Epidermal melanocyte (primary cell): ENCODE results near the gene PLA2G3.
"Not testable (repeated sequence)": the region's sequence is repeated elsewhere in the genome, so short reads cannot be mapped to it uniquely, and the experiment has no call there.

Experiments used
- DNase-seq: peaks from one replicate; pipeline ENCODE4 v3.0.0; 2011; ENCODE audit warnings: low spot score; ENCODE audit not compliant: insufficient read length

Gene PLA2G3

DNA sequence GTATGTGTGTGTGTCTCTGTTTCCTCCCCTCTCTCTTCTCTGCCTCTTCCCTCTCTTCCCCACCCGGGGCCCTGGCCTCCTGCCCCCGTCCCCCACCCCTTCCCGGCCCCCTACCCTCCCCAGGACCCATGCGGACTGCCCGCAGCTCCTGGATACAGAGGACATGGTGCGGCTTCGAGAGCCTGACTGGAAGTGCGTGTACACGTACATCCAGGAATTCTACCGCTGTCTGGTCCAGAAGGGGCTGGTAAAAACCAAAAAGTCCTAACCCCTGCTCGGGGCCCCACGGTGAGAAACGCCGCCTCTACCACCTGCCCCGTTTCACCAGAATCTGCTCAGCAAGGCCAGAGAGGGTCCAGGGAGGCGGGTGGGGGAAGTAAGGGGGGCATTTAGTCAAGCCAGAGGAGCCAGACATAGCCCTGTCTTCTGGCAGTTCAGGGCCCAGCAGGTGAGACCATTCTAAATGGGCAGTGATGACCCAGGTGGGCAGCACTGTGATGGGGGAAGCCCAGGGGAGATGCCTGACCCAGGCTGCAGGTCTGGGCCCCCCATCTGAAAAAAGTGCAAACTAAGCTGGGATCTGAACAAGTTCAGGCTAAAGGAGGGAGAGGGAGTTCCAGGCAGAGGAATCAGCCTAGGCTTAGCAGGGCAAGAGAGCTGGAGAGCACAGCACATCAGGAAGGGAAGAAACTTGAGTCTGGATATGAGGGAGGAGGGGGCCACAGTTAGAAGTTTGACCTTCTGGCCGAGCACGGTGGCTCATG lies 39.4 kb downstream of the PLA2G3 start:
- no peak for DNase-seq

DNA sequence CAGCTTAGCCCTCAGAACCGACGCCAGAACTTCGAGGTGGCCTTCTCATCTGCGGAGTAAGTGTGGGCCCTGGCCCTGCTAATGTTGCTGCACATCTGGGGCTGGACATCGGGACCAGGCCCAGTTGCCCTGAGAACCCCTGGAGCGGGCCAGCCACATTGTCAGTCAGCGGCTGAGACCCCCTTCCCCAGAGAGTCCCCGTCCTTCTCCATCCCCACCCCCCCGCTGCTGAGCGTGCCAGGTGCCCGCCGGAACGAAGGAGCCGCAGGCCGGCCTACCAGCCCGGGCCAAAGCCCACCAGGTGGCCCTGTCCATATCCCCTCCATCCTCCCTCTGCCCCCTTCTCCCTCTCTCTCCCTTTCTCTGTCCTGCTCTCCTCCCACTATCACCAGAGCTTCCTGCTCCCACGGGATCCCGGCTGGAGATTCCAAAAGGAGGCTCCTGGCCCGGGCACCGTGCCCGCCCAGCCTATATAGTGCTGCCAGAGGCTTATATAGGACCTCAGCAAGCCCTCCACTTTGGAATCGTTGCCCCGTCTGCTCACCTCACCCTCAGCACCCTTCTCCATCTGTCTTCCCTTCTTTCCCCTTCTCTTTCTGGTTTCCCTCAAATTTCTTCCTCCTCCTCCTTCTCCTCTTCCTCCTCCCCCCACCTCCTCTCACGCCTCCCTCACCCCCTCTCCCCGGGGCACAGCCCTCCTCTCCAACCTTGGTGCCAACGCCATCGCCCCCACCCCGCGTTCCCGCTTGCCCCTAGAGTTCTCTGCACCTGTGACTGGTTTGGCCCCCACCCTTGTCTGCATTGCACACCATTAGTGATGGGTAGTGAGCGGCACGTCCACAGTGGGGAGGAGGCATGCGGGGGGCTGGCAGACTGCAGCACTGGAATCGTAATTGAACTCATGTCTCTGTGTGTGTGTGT lies 40.2 kb downstream of the PLA2G3 start:
- peak; percentile 4 for DNase-seq

DNA sequence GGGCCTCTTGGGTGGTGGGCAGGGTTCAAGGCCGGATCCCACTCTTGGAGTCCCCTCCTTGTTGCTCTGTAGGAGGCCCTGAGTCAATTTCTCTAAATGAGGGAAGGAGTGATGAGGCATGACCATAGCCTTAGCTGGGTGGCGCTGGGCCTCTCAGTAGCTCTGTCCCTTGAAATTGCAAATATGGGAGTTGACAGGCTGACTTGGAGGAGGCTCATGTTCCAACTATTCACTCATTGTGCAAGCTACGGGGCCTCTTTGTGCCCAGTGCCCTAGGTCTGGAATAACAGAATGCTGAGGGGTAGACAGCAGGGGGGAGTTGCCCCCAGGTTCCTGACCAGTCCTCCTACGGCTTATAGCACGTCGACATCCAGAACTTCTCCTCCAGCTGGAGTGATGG lies 40.9 kb downstream of the PLA2G3 start:
- peak; percentile 14 for DNase-seq

DNA sequence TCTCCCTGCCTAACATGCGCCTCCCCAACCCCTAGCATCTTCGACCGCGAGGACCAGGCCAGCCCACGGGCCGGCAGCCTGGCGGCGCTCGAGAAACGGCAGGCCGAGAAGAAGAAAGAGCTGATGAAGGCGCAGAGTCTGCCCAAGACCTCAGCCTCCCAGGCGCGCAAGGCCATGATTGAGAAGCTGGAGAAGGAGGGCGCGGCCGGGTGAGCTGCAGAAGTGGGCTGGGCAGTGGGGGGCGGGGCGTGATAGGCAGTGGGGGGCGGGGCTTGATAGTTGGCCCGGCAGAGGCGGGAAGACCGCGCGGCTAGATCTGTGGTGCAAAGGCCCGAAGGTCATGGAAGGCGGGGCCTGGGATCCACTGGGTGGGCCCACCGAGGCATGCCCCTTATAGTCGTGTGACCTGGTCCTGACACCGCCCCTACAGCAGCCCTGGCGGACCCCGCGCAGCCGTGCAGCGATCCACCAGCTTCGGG lies 41.6 kb downstream of the PLA2G3 start:
- peak; percentile 11 for DNase-seq

DNA sequence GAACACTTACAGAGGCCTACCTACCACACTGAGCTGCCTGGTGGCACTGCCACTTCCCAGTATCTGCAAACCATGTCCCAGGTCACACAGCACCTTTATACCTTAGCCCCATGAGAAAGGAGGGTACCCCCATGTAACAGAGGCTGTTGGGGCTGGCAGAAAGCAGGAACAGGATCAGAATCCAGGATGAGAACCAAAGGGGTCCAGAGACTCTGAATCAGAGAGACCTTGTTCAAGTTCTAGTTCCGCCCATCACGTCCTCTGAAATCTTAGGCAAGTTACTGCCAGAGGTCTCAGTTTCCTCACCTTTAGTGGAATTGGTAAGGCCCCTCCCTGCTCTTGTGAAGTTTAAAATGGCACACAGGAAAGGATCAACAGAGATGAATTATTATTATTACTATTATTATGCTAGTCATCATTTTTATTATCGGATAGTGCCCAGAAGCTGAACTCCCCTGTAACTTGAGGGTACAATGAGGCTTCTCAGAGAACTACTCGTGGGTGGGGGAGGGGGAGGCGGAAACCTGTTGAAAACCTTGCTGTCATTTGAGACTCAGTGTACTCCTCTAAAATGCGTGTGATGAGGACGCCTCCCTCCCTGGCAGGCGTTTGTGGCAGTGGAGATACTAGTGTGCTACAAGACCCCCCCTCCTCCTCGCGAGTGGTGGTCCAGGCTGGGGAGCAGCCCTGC lies 42.2 kb downstream of the PLA2G3 start:
- DNase-seq = peak; percentile 13

DNA sequence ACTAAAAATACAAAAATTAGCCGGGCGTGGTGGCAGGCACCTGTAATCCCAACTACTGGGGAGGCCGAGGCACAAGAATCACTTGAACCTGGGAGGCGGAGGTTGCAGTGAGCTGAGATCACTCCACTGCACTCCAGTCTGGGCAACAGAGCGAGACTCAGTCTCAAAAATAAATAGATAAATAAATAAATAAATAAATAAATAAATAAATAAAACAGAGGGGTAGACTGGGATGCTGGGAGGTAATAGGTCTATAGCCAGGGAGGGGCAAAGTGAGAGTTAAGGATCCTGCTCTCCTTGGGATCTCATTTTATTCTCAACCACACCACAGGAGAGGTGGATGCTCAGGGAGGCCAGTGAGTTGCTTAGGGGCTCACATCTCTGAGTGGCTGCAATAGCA lies 42.8 kb downstream of the PLA2G3 start:
- DNase-seq = not testable (repeated sequence)

DNA sequence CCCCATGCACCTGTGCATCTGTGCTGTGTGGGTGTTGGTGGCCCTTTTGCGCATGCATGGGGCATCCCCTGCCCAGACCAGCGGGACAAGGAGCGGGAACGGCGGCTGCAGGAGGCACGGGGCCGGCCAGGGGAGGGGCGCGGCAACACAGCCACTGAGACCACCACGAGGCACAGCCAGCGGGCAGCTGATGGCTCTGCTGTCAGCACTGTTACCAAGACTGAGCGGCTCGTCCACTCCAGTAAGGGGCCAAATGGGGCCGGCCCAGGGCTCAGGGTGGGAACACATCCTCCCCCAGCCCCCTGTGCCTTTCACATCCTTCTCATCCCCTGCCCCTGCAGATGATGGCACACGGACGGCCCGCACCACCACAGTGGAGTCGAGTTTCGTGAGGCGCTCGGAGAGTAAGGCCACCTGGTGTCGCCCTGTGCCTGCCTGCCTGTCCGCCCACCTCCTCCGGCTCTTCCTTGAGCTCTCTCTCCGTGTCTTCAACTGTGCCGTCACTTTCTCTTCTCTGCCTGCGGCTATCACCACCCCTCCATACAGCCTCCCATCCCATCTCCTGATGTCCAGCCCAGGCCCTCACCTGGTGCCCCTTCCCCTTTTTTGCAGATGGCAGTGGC lies 43.5 kb downstream of the PLA2G3 start:
- DNase-seq = no peak

DNA sequence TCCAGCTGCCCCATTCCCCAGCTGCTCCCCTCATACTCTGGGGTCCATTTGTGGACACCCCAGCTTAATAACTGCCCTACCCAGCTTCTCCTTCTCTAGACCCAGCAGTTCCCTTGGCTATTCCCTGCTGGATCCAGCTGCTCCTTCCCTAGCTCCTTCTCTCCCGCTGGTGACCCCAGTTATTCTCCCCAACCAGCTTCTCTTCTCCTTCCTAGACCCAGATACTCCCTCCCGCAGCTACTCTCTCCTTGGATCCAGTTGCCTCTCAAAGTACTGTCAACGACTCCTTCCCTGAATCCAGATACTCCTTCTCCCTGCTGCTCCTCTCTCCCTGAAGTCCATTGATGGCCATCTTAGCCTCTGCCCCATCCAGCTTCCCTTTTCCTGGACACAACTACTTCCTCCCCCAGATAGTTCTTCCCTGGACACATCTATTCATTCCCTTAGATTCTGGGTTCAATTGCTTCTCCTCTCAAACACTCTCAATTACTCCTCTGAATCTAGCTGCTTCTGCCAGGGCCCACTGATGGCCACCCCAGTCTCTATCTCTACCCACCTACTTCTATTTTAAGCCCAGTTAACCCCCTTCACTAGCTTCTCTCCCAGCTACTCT lies 44.6 kb downstream of the PLA2G3 start:
- DNase-seq = no peak

DNA sequence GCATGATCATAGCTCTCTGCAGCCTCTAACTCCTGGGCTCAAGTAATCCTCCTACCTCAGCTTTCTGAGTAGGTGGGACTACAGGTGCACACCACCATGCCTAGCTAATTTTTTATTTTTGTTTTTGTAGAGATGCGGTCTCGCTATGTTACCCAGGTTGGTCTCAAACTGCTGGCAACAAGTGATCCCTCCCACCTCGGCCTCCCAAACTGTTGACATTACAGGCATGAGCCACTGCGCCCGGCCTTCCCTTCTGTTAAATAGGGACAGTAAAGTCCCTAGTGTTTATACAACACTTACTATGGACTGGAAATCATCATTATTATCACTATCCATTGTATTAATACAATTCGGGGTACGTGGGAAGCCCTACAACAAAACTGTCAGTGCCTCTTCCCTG lies 45.6 kb downstream of the PLA2G3 start:
- DNase-seq = no peak

DNA sequence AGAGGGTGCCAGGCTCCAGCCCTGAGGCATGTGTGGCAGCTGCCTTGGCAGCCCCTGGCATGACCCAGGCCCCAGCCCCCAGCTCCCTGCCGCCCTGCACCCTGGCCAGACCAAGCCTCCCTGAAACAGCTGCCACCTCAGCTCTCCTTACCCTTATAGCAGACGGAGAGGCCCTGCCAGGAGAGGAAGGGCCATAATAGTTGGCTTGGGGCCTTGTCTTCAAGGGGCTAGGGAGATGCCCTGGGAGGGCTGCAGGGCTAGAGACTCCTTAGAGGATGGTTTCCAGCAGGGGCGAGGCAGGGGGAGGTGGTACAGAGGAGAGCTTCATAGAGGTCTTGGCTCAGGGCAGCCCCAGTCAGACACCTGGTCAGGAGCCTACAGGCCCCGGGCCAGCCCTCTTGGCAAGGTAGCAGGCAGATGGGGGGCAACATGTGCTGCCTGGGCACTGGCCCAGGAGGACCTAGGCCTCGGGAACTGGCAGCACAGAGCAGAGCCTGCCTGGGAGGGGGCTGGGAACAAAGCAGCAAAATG lies 46.2 kb downstream of the PLA2G3 start:
- no peak for DNase-seq

DNA sequence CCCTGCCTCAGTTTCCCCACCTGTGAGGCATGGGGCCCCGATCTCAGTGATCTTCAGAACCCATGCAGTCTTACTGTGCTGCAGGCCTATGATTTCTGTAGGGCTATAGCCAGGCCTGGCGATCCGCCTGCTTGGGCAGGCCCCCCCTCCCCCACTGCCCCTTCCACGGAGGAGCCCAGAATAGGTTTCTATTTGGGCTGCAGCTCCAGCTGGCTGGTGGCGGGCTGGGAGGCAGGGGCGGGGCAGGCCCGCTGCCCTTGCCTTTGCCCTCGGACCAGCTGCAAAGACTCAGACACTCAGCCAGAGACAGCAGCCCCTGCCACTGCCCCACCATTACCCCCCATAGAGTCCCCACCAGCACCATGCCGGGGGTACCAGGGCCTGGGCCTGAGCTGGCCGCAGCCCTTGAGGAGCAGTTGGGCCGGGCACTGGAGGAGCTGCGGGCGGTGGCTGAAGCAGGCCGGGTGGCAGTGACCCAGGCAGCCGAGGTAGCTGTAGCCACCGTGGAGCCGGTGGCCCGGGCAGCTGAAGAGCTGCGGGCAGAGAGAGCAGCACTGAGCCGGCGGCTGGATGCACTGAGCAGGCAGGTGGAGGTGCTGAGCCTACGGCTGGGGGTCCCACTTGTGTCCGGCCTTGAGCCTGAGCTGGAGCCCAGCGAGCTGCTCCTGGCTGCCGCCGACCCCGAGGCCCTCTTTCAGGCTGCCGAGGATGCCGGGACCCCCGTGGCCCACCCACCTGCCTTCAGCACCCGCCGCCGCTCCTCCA lies 47.0 kb downstream of the PLA2G3 start:
- no peak for DNase-seq

DNA sequence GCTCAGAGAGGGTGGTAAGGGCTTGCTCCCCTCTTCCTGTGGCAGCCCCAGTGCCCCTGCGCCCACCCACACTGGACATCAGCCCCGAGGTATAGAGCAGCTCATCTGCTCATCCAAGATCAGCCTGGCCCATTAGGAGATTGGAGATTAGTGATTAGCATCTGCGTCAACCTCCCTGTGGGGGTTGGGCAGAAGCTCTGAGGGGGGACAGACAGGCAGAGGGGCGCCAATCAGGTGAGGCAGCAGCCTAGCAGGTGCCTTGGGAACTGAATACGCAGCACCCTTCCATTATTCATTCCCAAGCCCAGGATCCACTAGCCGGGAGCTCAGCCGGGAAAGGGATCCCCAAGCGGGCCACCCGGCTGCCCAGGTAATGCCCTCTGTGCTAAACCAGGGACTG lies 48.1 kb downstream of the PLA2G3 start:
- DNase-seq = no peak

DNA sequence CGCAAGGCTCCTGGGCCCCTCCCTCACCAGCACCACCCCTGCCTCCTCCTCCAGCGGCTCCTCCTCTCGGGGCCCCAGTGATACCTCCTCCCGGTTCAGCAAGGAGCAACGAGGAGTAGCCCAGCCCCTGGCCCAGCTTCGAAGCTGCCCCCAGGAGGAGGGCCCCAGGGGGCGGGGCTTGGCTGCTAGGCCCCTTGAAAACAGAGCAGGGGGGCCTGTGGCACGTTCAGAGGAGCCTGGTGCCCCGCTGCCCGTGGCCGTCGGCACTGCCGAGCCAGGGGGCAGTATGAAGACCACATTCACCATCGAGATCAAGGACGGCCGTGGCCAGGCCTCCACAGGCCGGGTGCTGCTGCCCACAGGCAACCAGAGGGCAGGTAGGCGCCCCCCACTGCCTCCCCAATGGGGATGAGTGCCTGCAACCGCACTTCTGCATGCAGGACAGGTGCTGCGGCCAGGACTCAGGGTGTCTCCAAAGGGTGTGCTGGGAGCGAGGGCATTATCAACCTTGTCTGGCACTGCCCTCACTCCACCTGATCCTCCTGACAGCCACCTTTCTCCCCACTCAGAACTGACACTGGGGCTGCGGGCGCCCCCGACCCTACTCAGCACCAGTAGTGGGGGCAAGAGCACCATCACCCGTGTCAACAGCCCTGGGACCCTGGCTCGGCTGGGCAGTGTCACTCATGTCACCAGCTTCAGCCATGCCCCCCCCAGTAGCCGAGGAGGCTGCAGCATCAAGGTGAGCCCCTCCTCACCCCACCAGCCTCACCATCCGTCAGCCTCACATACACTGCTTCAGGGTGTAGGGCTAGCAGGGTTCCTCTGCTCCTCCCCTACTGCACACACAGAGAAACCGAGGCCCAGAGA lies 49.0 kb downstream of the PLA2G3 start:
- DNase-seq = no peak

DNA sequence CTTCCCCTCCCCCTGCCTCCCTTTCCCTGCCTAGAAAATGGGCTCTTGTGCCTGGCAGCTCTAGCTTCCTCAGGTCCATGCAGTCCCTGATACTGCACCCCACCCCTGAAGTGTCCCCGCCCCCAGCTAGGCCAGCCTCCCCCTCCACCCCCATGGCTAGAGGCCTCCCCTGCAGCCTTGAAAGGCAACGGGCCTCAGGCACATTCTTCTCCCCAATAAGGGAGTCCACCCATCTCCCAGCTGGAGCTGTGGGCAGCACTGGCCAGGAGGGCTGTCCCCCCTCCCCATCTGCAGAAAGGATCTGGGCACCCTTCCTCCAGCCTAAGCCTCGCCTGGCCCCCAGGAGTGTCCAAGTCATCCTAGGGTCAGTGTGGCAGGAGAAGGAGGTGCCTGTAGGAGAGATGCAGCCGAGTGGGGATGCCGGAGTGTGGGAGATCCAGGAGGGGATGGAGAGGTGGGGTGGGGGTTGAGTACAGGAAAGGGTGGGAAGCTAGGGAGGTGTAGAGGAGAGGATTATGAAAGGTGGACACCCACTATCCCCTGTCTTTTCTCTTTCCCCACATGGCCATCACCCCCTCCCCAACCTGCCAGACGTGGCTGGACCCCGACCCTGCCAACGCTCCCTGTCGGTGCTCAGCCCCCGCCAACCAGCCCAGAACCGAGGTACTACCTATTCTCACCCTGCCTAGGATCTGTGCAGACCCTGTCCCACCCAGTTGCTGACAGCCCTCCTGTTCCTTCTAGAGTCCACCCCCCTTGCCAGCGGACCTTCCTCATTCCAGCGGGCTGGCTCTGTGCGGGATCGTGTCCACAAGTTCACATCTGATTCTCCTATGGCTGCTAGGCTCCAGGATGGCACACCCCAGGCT lies 49.9 kb downstream of the PLA2G3 start:
- no peak for DNase-seq

DNA sequence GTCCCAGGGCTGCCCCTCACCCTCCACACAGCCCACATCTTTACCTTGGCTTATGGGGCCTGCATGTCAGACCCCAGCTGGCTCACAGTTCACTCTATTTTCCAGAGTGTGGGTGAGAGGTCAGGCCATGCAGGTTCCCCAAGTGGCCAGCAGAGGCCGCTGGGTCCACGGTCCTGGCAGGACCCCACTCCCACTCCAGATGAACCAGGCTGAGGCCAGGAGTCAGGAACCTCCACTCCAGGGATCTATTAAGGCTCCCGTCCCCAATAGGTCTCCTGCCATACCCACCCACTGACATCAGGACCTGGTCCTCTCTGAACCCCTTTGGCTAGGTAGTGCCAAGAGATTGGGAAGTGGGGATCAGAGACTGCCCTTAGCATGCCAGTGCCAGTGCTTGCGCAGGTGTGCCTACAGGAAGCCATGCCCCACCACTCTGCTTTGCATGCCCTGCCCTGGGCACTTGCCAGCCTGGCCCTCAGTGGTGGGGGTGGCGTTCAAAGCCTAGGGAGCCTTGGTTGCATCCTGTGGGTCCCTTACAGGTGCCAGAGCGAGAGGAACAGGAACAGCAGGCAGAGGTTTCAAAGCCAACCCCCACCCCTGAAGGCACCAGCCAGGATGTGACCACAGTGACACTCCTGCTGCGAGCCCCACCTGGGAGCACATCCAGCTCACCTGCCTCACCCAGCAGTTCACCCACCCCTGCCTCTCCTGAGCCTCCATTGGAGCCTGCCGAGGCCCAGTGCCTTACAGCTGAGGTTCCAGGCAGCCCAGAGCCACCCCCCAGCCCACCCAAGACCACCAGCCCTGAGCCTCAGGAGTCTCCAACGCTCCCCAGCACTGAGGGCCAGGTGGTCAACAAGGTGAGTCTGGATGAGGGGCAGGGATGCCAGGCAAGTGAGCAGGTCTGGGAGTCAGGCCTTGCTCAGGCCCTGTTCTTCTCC lies 50.9 kb downstream of the PLA2G3 start:
- DNase-seq = no peak

DNA sequence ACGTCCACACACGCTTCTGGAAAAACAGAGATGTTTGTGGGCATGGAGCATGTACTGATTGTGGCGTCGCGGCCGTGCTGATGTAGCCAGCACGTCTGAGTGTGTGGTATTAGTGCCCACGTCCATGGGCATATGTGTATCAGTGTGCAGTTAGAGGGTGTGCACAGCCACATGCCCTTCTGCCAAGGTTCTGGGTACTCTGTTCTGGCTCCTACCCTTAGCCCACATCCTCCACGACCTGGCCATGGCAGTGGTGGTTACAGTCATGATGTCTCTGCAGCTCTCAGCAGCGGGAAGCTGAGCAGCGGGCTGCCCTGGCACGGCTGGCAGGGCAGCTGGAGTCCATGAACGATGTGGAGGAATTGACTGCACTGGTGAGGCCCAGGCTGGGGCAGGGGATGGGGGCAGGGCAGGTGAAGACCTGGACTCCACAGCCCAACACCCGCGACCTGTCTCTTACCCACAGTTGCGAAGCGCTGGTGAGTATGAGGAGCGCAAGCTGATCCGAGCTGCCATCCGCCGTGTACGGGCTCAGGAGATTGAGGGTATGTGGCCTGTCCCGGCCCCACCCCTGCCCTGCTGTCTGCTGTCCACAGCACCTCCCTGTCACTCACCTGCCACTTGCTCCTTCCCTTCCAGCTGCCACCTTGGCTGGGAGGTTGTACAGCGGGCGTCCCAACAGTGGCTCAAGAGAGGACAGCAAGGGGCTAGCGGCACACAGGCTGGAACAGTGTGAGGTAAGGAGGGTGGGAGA lies 51.9 kb downstream of the PLA2G3 start:
- no peak for DNase-seq
